Activated CD4-positive, alpha-beta T cell treated with anti-CD3 and anti-CD28 coated beads for 24 hours (primary cell): ENCODE data around the gene BCAS4.

ENCODE experiments used
- DNase-seq, 2 donors: peaks; one replicate each; pipeline ENCODE4 v3.0.0-alpha.2; 2020; ENCODE audit warnings: low read depth in 2 of 2

Gene BCAS4

DNA sequence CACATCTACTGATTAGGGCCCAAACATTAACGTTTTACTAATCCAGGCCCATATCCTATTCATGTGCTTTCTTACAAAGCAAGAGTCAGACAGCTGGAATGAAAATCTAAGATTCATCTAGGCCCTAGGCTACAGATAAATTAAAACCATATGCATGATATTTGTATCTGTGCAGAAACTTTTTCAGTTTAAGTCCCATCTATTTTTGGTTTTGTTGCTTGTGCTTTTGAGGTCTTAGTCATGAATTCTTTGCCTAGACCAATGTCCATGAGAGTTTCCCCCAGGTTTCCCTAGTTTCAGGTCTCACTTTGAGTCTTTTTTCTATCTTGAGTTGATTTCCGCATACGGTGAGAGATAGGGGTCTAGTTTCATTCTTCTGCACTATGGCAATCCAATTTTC is 116.2 kb downstream of the BCAS4 start:
- DNase-seq = no peak

DNA sequence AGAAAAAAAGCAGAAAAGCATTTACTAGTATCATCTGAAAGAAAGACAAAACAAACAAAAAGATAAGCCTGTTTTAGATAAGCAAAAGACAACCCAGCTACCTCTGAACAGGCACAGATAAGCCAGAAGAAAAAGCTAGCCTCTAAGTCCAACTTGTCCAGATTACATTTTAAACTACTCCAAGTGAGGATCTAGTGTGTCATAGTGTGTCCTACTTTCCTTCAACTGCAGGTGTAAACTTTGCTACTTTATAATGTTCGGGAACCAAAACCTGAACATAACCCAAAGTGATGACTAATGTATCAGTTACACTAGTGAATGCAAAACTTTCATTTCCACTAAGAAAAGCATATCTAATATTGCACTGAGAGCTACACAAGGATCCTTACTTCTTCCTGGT is 116.9 kb downstream of the BCAS4 start:
- DNase-seq = no peak

DNA sequence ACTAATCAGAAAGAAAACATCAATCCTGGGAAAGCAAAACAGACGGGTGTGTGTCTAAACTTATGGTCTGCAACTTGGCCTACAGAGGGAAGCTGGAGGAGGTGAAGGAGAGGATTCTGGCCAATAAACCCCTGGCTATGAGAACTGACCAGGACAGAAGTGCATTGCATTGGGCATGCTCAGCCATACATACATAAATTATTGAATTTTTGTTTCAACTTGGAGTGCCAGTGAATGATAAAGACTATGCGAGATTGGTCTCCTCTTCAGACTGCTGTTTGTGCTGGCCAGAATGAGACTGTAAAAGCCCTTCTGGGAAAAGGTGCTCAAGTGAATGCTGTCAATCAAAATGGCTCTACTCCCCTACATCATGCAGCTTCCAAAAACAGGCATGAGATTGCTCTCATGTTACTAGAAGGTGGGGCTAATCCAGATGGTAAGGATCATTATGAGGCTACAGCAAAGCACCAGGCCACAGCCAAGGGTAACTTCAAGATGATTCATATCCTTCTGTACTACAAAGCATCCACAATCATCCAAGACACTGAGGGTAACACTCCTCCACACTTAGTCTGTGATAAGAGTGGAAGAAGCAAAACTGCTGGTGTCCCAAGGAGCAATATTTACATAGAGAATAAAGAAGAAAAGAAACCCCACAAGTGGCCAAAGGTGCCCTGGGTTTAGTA is 119.0 kb downstream of the BCAS4 start:
- DNase-seq = no peak

DNA sequence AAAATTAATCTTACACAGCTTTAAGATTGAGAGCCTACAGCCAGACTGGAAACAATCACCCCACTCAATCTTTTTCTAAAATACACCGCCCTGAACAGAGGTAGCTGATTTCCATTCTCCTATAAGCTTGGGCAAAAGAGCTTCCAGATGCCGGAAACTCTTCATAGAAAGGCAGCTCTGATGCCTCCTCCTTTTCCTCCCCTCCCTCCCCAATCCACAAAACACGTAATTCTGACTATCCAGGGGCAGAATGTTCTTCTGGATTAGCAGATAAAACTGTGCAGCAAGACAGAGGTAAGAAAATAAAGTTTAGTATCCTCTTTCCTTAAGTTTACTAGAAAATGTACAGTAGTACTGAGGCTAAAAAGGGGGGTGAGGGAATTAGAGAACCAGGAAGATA is 120.6 kb downstream of the BCAS4 start:
- DNase-seq = no peak

DNA sequence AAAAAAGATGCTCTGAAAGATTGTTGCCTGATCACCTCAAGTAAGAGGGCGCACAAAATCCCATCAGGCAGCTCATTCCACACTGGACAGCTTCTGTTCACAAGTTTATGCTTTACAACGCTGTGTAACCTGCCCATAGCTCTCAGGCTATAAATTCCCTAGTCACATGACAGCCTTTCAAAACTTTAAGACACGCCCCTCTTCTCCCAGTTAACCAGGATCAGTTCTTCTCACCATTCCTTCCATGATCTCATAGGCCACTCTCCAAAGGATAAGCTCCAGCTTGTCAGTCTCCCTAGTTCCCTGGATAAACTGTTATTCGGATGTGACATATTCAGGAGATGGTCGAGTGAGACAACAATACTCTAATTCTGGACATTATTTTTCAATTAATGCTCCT is 121.4 kb downstream of the BCAS4 start:
- DNase-seq = no peak

DNA sequence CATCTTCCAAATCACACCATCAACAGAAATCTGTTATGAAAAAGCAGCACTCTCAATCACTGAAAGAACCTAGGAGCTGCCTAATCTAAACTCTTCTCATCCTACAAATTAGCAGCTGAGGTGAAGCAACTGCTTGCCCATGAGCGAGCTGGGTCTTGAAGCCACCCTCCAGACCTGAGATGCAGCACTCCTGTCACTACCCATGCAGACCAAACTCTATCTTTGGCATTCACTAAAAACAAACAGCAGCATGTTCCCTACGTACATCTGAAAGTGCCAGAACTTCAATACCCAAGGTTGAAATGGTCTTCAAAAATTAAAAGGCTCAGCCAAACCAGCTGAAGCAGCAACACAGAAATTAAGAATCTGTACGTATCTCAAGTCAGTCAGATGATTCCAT is 122.1 kb downstream of the BCAS4 start:
- DNase-seq = no peak

DNA sequence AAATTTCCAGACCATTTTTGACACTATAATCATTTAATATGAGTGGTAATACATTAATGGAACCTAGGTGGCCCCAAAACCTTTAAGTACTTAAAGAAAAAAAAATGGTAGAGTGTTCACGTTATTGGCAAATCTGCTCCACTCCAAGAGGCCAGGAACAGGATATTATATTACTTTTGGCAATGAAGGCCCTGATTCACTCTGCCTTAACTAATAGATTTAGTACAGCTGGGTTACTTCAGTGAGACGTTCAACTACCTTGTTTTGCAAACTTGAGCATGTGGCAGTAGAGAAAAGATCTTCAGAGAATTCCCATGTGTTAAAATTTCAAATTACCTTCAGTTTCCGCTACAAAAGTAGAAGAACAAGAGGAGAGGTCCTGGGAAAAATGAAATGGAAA is 123.5 kb downstream of the BCAS4 start:
- DNase-seq = no peak

DNA sequence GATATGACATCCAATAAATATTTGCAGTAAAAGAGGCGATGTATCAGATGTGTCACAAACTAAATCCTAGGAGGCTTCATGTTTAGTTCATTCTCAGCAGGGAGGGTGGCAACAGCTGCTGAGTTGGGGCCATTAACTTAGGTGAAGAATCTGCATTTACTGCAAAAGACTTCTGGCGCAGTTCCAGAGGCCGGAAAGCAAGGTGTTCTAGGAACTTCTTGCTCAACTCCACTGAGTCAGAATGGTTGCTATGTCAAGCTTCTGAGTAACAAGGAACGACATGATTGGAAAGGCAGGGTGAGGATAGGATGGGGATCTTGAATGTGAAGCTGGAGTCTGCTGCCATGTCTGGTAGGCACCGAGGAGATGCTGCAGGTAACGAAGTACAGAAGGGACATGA is 124.7 kb downstream of the BCAS4 start:
- no peak for DNase-seq

DNA sequence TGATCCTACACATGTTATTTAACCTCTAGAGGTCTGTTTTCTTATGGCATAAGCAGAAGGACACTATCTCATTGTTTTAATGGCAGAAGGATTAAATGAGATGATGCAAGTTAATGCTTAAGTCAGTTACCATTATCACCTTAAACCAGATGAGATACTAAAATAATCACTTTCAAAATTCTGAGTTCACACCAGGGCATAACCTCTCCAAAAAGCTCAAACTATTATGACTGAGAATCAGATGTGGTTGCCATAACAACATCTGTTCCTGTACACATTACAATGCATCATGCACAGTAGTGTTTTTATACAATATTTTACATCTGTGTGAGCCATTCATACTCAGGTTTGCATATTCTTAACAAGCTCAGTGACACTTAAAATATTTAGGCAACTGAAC is 126.1 kb downstream of the BCAS4 start:
- DNase-seq = no peak

DNA sequence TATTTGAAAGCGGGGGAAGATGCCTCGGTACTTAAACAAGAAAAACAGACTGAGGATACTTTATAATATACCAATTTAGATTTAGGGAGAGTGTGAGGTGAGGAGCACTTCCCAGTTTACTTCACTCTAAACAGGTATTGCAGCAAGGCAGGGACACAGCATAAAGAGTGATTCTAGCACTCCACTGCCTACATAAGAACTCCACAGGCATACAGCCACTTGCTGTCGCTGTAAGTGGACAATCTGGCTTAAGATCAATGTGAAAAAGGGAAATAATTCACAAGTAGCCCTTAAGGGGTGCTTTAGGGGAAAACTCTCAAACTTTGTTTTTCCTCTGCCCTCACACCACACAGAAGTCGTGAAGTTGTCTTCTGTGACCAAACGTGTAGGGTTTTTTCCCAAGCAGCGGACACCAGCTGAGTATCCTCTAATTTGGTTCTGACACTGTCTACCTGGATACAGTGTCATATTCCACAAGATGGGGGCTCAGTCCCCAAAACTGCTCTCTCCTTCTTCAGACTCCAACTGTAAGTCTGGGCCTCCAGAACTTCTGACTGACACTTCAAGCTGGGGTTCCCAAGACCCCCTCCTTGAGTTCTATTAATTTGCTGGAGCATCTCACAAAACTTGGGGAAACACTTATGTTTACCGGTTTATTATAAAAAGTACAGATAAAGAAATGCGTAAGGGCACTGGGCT is 127.1 kb downstream of the BCAS4 start:
- DNase-seq = no peak

DNA sequence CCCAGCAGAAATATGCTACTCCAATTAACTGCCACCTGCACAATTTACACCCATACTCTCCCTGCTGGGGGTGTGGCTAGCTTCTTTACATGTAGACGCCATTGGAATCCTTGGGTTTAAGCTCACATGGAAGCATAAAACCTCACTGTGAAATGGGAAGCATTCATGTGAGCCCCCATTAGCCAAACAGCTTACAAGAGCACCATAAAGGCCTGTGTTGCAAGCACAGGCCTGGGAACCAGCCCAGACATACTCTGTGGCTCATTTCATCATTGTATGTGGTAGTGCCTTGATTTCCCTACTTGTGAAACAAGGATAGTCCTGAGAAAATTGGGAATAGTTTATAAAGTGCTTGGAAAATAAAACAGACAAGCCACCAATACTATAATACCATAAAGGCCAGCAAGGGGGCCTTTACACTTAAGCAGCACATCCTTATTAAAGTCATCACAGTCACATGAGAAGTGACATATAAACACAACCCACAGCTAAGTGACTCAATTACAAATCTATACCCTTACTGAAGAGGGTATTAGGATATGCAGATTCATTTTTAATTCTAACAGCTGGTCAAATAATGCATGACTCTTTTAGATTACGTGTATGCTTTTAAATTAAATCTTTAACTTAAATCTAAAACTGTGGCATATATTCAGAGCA is 129.5 kb downstream of the BCAS4 start:
- DNase-seq = no peak

DNA sequence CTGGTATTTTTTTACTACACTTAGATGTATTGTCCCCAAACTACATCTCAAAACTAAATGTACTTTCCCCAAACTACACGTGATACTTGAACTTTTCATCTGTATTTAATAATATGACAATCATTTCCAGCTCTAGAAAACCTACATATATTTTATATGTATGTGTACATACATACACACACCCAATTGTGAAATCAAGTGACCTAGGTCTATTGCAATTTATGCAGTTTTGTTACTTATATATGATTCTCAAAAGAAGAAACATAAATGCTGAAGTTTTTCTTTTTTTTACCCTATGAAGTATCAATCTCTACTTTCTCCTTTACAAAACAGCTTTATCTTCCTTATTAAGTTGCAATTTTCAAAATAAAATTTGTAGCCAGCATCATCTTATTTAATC is 131.7 kb downstream of the BCAS4 start:
- DNase-seq = no peak
